Measurements from ENCODE around the gene FBN1.

FBN1 gene

GRCh38 chr15:48584090-48584811 is 61.3 kb downstream of the FBN1 start:
- DNase-seq (ENCODE audit: low spot score) = no peak
- 0 out of 3 replicates have a peak, but pooled peaks have one; percentile 38 for ATAC-seq (ENCODE audit: low read depth)
- no peaks in the 10 kb centered on the region for H3K27me3 ChIP-seq (ENCODE audit: insufficient read depth, poor library complexity, severe bottlenecking)
- no peak overlapping the region for H3K27ac ChIP-seq (ENCODE audit: poor library complexity, severe bottlenecking)
- TF ChIP-seq CTCF (IDR thresholded peaks at IDR 0.05; ENCODE audit: poor library complexity, severe bottlenecking) = no peak
- no peak overlapping the region for H3K4me3 ChIP-seq (ENCODE audit: severe bottlenecking)
- no peaks in the 10 kb centered on the region for H3K36me3 ChIP-seq (ENCODE audit: low read depth)
- H3K9me3 ChIP-seq (ENCODE audit: severe bottlenecking) = no peaks in the 10 kb centered on the region
- H3K4me1 ChIP-seq (ENCODE audit: insufficient read depth, poor library complexity, severe bottlenecking) = peaks cover 9% of the 10 kb centered on the region

DNA sequence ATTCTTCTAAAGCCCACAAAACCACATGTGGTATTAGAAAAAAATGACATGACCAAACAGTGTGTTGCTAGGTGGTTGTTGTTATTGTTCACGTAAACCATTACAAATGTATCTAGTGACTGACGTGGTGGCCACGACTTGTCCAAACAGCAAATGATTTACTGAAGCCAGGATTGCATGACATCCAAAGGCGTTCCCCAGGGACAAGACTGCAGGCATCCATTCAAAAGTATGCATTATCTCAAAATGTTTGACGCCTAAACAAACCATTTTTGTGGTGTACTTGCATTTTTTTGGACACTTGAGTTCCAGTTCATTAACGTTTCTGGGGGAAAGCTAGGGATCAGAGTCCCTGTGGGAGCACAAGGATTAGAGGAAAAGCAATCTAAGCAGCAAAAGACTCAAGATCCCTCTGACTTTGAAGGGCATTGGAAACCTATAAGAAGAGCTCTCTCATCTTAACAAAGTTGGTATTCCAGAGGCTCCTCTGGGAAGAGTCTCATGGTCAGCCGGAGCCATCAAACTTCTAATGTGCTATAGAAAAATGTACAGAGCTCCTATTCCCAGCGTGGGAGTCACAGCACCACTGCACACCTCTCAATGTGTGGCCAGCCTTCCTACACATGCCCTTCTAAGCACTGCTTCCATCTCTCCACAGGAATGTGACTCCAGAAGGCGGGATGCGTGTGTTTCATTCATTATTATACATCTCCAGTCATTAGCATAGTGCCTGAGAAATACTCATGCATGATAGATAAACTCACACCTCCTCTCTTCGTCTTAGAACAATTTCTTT is 62.9 kb downstream of the FBN1 start:
- Histone ChIP-seq H3K4me3 (ENCODE audit: severe bottlenecking) (no peak overlapping the region), H3K9me3 (ENCODE audit: severe bottlenecking) (no peaks in the 10 kb centered on the region), H3K36me3 (ENCODE audit: low read depth) (no peaks in the 10 kb centered on the region), H3K27me3 (ENCODE audit: insufficient read depth, poor library complexity, severe bottlenecking) (no peaks in the 10 kb centered on the region), H3K27ac (ENCODE audit: poor library complexity, severe bottlenecking) (no peak overlapping the region), H3K4me1 (ENCODE audit: insufficient read depth, poor library complexity, severe bottlenecking) (peaks cover 11% of the 10 kb centered on the region)
- no peak for TF ChIP-seq CTCF (IDR thresholded peaks at IDR 0.05; ENCODE audit: poor library complexity, severe bottlenecking)
- DNase-seq (ENCODE audit: low spot score) (no peak), ATAC-seq (ENCODE audit: low read depth) (peak; percentile 17; the same call in 1 of the 3 replicates)

DNA sequence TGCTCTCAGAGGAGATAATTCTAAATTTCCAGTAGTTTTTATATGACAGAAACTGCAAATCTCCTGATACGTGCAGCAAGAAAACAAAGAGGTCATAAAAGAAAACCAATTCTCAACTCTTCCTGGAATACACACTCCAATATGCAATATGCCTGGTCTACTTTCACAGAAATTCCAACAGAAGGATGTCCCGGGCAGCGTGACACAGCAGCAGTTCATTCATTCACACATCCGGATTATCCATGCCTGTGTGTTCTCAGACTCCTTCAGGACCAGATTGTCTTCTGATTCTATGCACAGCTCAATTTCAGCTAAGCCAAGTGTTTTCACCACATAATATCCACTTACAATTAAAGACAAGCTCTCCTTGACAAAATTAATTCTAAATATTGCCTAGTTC is 64.3 kb downstream of the FBN1 start:
- DNase-seq (ENCODE audit: low spot score) = no peak
- TF ChIP-seq CTCF (IDR thresholded peaks at IDR 0.05; ENCODE audit: poor library complexity, severe bottlenecking) = no peak
- Histone ChIP-seq H3K36me3 (ENCODE audit: low read depth) (no peaks in the 10 kb centered on the region), H3K27me3 (ENCODE audit: insufficient read depth, poor library complexity, severe bottlenecking) (no peaks in the 10 kb centered on the region), H3K4me3 (ENCODE audit: severe bottlenecking) (no peak overlapping the region), H3K4me1 (ENCODE audit: insufficient read depth, poor library complexity, severe bottlenecking) (peaks cover 19% of the 10 kb centered on the region), H3K27ac (ENCODE audit: poor library complexity, severe bottlenecking) (no peak overlapping the region), H3K9me3 (ENCODE audit: severe bottlenecking) (no peaks in the 10 kb centered on the region)
- no peak for ATAC-seq (ENCODE audit: low read depth)

GRCh38 chr15:48580736-48581135 is 64.8 kb downstream of the FBN1 start:
- ATAC-seq (ENCODE audit: low read depth) = no peak
- peaks cover 19% of the 10 kb centered on the region for H3K4me1 ChIP-seq (ENCODE audit: insufficient read depth, poor library complexity, severe bottlenecking)
- H3K9me3 ChIP-seq (ENCODE audit: severe bottlenecking) = no peaks in the 10 kb centered on the region
- DNase-seq (ENCODE audit: low spot score) = no peak
- no peak for TF ChIP-seq CTCF (IDR thresholded peaks at IDR 0.05; ENCODE audit: poor library complexity, severe bottlenecking)
- H3K4me3 ChIP-seq (ENCODE audit: severe bottlenecking) = no peak overlapping the region
- no peaks in the 10 kb centered on the region for H3K27me3 ChIP-seq (ENCODE audit: insufficient read depth, poor library complexity, severe bottlenecking)
- no peak overlapping the region for H3K27ac ChIP-seq (ENCODE audit: poor library complexity, severe bottlenecking)
- H3K36me3 ChIP-seq (ENCODE audit: low read depth) = no peaks in the 10 kb centered on the region
